ENCODE results near the gene PDCL2.

DNA sequence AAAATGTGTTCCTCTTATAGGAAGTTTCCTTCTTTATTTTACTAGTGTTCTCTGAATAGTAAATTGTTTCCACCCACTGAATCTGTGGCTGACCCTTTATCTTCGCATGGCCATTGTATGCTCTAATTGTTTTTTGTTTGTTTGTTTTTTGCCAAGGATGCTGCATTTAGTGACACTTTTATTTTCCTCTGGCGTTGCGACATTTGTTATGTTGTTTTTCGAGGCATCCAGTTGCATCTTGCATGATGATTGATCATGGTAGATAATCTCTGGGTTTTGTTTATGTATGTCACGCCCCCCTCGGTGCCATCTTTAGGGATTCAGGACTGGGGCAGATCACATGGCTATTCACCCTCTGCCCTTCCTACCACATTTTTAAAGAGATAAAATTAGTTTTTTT, 41.9 kb upstream of the PDCL2 start:
- TF ChIP-seq, protein P1, sequence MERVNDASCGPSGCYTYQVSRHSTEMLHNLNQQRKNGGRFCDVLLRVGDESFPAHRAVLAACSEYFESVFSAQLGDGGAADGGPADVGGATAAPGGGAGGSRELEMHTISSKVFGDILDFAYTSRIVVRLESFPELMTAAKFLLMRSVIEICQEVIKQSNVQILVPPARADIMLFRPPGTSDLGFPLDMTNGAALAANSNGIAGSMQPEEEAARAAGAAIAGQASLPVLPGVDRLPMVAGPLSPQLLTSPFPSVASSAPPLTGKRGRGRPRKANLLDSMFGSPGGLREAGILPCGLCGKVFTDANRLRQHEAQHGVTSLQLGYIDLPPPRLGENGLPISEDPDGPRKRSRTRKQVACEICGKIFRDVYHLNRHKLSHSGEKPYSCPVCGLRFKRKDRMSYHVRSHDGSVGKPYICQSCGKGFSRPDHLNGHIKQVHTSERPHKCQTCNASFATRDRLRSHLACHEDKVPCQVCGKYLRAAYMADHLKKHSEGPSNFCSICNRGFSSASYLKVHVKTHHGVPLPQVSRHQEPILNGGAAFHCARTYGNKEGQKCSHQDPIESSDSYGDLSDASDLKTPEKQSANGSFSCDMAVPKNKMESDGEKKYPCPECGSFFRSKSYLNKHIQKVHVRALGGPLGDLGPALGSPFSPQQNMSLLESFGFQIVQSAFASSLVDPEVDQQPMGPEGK (CRISPR knock-in tag; IDR thresholded peaks at IDR 0.05; ENCODE audit: borderline replicate concordance) = no peak
- TF ChIP-seq ZFP3 (CRISPR knock-in tag; IDR thresholded peaks at IDR 0.05) = no peak
- TF ChIP-seq ZFP30 (CRISPR knock-in tag; IDR thresholded peaks at IDR 0.05) = no peak
- no peak for TF ChIP-seq OSR1 (CRISPR knock-in tag; IDR thresholded peaks at IDR 0.05)
- TF ChIP-seq ZNF565 (CRISPR knock-in tag; conservative IDR thresholded peaks at IDR 0.05; ENCODE audit: low read depth) = no peak
- no peak for TF ChIP-seq ZNF8 (CRISPR knock-in tag; IDR thresholded peaks at IDR 0.05)
- TF ChIP-seq ZC3H10 (CRISPR knock-in tag; IDR thresholded peaks at IDR 0.05) = no peak
- TF ChIP-seq ARNTL (CRISPR knock-in tag; IDR thresholded peaks at IDR 0.05; ENCODE audit: borderline replicate concordance, low read depth) = no peak

Measured in SK-N-SH treated with all-trans-retinoic acid at 6 μM for 48 hours (cell line).